GM12891 (cell line): ENCODE data around the gene ITGA2B.
"Not testable (repeated sequence)": the region's sequence is repeated elsewhere in the genome, so short reads cannot be mapped to it uniquely, and the experiment has no call there.

Experiments used
- DNase-seq: peaks from one replicate; pipeline ENCODE4 v3.0.0; 2011; ENCODE audit warnings: low spot score; ENCODE audit not compliant: insufficient read length
- FAIRE-seq: peaks from 2 replicates; lab custom pipeline; 2011; peaks lifted over from hg19 to GRCh38; lab: Jason Lieb, UNC
- PAX5 ChIP-seq: IDR thresholded peaks from 2 replicates; pipeline ENCODE4 v1.6.1; 2011; ENCODE audit warnings: low read length, moderate library complexity, mild to moderate bottlenecking; ENCODE audit not compliant: insufficient read depth, severe bottlenecking
- POLR2A ChIP-seq: IDR thresholded peaks from 2 replicates; pipeline ENCODE4 v1.6.1; 2011; ENCODE audit warnings: low read depth, low read length, control low read depth
- POLR2AphosphoS5 ChIP-seq: IDR thresholded peaks from 2 replicates; pipeline ENCODE4 v1.6.1; 2011; ENCODE audit warnings: low read depth, low read length, control low read depth
- POU2F2 ChIP-seq: IDR thresholded peaks from 2 replicates; pipeline ENCODE4 v1.6.1; 2011; ENCODE audit warnings: low read depth, mild to moderate bottlenecking, control low read depth, low read length, moderate library complexity
- SPI1 ChIP-seq: IDR thresholded peaks from 2 replicates; pipeline ENCODE4 v1.6.1; 2011; ENCODE audit warnings: low read depth, low read length, control low read depth
- TAF1 ChIP-seq: IDR thresholded peaks from 2 replicates; pipeline ENCODE4 v1.6.1; 2011; ENCODE audit warnings: low read depth, low read length, control low read depth

ITGA2B gene

GRCh38 chr17:44367231-44367979 lies 22.0 kb downstream of the ITGA2B start:
- DNase-seq: no peak
- TF ChIP-seq POLR2AphosphoS5: no peak
- TF ChIP-seq POU2F2: no peak
- no peak for TF ChIP-seq SPI1
- TF ChIP-seq PAX5: no peak
- no peak for TF ChIP-seq TAF1
- no peak for TF ChIP-seq POLR2A
- FAIRE-seq: no peak

- DNase-seq, FAIRE-seq: not testable (repeated sequence)
Measured at GRCh38 chr17:44365051-44365450, 24.4 kb downstream of the ITGA2B start.

GRCh38 chr17:44363613-44364159 lies 25.8 kb downstream of the ITGA2B start, which contains the start of gene FAM171A2:
TSS of gene FAM171A2 (minus strand) at chr17:44363853. CDS start at chr17:44363714, 139 bp downstream.
- FAIRE-seq: peak; percentile 70
- DNase-seq: peak; percentile 91
- no peak for TF ChIP-seq POLR2A
- TF ChIP-seq PAX5: peak; percentile 11

- DNase-seq (no peak), FAIRE-seq (no peak)
- TF ChIP-seq POU2F2: no peak
- TF ChIP-seq POLR2A: no peak
Measured at GRCh38 chr17:44362949-44363612, 26.4 kb downstream of the ITGA2B start.

- FAIRE-seq (no peak), DNase-seq (no peak)
- TF ChIP-seq POLR2A (no peak), TAF1 (no peak), PAX5 (no peak), POU2F2 (no peak), SPI1 (no peak), POLR2AphosphoS5 (no peak)
Measured at GRCh38 chr17:44362459-44362948, 26.9 kb downstream of the ITGA2B start.

GRCh38 chr17:44361292-44362260 lies 27.9 kb downstream of the ITGA2B start:
- FAIRE-seq (no peak), DNase-seq (no peak)
- TF ChIP-seq POLR2A (no peak), PAX5 (no peak), POLR2AphosphoS5 (no peak), TAF1 (no peak), SPI1 (no peak), POU2F2 (no peak)

- TF ChIP-seq POLR2A: no peak
- TF ChIP-seq TAF1: no peak
- TF ChIP-seq SPI1: no peak
- TF ChIP-seq PAX5: no peak
- DNase-seq: no peak
- no peak for FAIRE-seq
Measured at GRCh38 chr17:44360826-44361225, 28.6 kb downstream of the ITGA2B start.

GRCh38 chr17:44360144-44360533 lies 29.3 kb downstream of the ITGA2B start:
- DNase-seq (no peak), FAIRE-seq (no peak)
- TF ChIP-seq SPI1 (no peak), PAX5 (no peak), POLR2AphosphoS5 (no peak), POU2F2 (no peak), TAF1 (no peak), POLR2A (no peak)

GRCh38 chr17:44359458-44360143 lies 29.8 kb downstream of the ITGA2B start:
- no peak for DNase-seq
- no peak for FAIRE-seq
- TF ChIP-seq POU2F2 (no peak), PAX5 (no peak), SPI1 (no peak), POLR2AphosphoS5 (no peak), TAF1 (no peak), POLR2A (no peak)
